GM12878 (cell line): Measurements from ENCODE around the gene RIMBP2. TPM values are rescaled to one million over a fixed set of nuclear protein-coding genes. Genes with fewer than 3 reads are reported as not detected.

Experiments
- ATAC-seq: fragments of 200-7000 bp; cut with Tn5 transposase; 3 replicates; pipeline ENCODE4 v1.9.1; 2020; ENCODE audit warnings: mild to moderate bottlenecking, moderate library complexity
- BruUV-seq: library from RNA; stranded (reverse); fragments of 400-500 nt; replicated peaks from 2 replicates; lab custom pipeline; 2021; lab: Mats Ljungman, UMichigan
- CTCF ChIA-PET: fragments of 300-600 bp; sonication (Branson Sonifier 250); formaldehyde crosslinking; extraction: SDS; loops from one replicate; lab custom pipeline; 2021; ENCODE audit warnings: inconsistent platforms; lab: Yijun Ruan, JAX
- POLR2A ChIA-PET: fragments of 350-600 bp; formaldehyde crosslinking; extraction: SDS; loops from one replicate; lab custom pipeline; 2021; ENCODE audit warnings: inconsistent platforms; lab: Charles Lee
- RAD21 ChIA-PET: fragments of 300-600 bp; sonication (Branson Sonifier 250); formaldehyde crosslinking; loops from one replicate; lab custom pipeline; 2023; ENCODE audit warnings: antibody characterized with exemption; ENCODE audit not compliant: unreplicated experiment; lab: Charles Lee
- SMC1A ChIA-PET: fragments of 300-600 bp; sonication (Branson Sonifier 250); formaldehyde crosslinking; loops from one replicate; lab custom pipeline; 2023; ENCODE audit not compliant: unreplicated experiment, uncharacterized antibody; lab: Charles Lee
- DNase-seq: peaks from one replicate; pipeline ENCODE4 v3.0.0-alpha.2; 2011; ENCODE audit warnings: low read depth, low spot score
- FAIRE-seq: peaks from 3 replicates; lab custom pipeline; 2011; peaks lifted over from hg19 to GRCh38; lab: Jason Lieb, UNC
- H2AFZ ChIP-seq: 2 replicates; pipeline ENCODE4 v1.6.0; 2011; ENCODE audit warnings: low read depth, low read length, control low read depth; ENCODE audit not compliant: control insufficient read depth
- H3K27ac ChIP-seq: 2 replicates; pipeline ENCODE4 v1.5.1; 2011; ENCODE audit warnings: control low read depth; ENCODE audit not compliant: control insufficient read depth, insufficient read depth
- H3K27me3 ChIP-seq, 2 experiments: replicated peaks in 1 of 2; 2 replicates each; pipeline versions ENCODE4 v1.6.0 to v1.6.1; 2011; ENCODE audit warnings: low read length in 1 of 2; ENCODE audit not compliant: control insufficient read depth in 2 of 2, insufficient read depth in 2 of 2
- H3K36me3 ChIP-seq, 2 experiments: 2 replicates each; pipeline ENCODE4 v1.5.1; 2011; ENCODE audit warnings: low read length in 1 of 2; ENCODE audit not compliant: control insufficient read depth in 2 of 2, insufficient read depth in 2 of 2
- H3K4me1 ChIP-seq: 2 replicates; pipeline ENCODE4 v1.6.1; 2011; ENCODE audit warnings: mild to moderate bottlenecking, low read length, moderate library complexity, mixed read lengths; ENCODE audit not compliant: control insufficient read depth, insufficient read depth
- H3K4me2 ChIP-seq: 2 replicates; pipeline ENCODE4 v1.6.0; 2011; ENCODE audit warnings: control low read depth; ENCODE audit not compliant: control insufficient read depth, insufficient read depth
- H3K4me3 ChIP-seq: fragments of 200-600 bp; sonication (generic); 2 replicates; pipeline ENCODE4 v1.5.1; 2016
- H3K79me2 ChIP-seq: 2 replicates; pipeline ENCODE4 v1.6.0; 2011; ENCODE audit warnings: low read length; ENCODE audit not compliant: control insufficient read depth, insufficient read depth
- H3K9ac ChIP-seq: 2 replicates; pipeline ENCODE4 v1.8.0; 2011; ENCODE audit warnings: low read length, control low read depth, mixed read lengths; ENCODE audit not compliant: control insufficient read depth, insufficient read depth
- H3K9me3 ChIP-seq: replicated peaks from 3 replicates; pipeline ENCODE4 v1.5.1; 2011; ENCODE audit warnings: mild to moderate bottlenecking, low read length; ENCODE audit not compliant: control insufficient read depth, insufficient read depth
- H4K20me1 ChIP-seq: 2 replicates; pipeline ENCODE4 v1.6.0; 2011; ENCODE audit not compliant: control insufficient read depth, insufficient read depth
- BCLAF1 ChIP-seq: fragments of 450-650 bp; IDR thresholded peaks from 2 replicates; pipeline ENCODE4 v1.6.1; 2017; ENCODE audit warnings: antibody characterized with exemption, mild to moderate bottlenecking, moderate library complexity
- GATAD2B ChIP-seq: fragments of 450-650 bp; conservative IDR thresholded peaks from 2 replicates; pipeline ENCODE4 v1.6.1; 2017; ENCODE audit warnings: low read depth, mild to moderate bottlenecking, moderate library complexity
- HDAC6 ChIP-seq: fragments of 200-600 bp; sonication (generic); IDR thresholded peaks from one replicate; pipeline ENCODE4 v1.8.0; 2017; ENCODE audit warnings: antibody characterized with exemption; ENCODE audit not compliant: unreplicated experiment
- LARP7 ChIP-seq: fragments of 450-650 bp; IDR thresholded peaks from 2 replicates; pipeline ENCODE4 v1.6.1; 2017; ENCODE audit warnings: mild to moderate bottlenecking
- MXI1 ChIP-seq: fragments of 150-350 bp; IDR thresholded peaks from 2 replicates; pipeline ENCODE4 v1.6.1; 2011; ENCODE audit warnings: low read depth, mild to moderate bottlenecking, inconsistent platforms, low read length, improper control_type of control experiment
- NBN ChIP-seq: fragments of 450-650 bp; IDR thresholded peaks from 2 replicates; pipeline ENCODE4 v1.6.1; 2016
- NR2C2 ChIP-seq: IDR thresholded peaks from 2 replicates; pipeline ENCODE4 v1.6.1; 2011; ENCODE audit warnings: borderline replicate concordance, low read depth; ENCODE audit not compliant: control insufficient read depth, insufficient read length
- NRF1 ChIP-seq: conservative IDR thresholded peaks from 2 replicates; pipeline ENCODE4 v1.6.1; 2011; ENCODE audit warnings: mild to moderate bottlenecking, low read depth, low read length, improper control_type of control experiment
- PAX5 ChIP-seq: IDR thresholded peaks from 2 replicates; pipeline ENCODE4 v1.6.1; 2011; ENCODE audit warnings: low read depth, low read length, borderline replicate concordance
- RAD21 ChIP-seq: IDR thresholded peaks from 2 replicates; pipeline ENCODE4 v1.6.1; 2011; ENCODE audit warnings: mild to moderate bottlenecking, low read depth, low read length, moderate library complexity; ENCODE audit not compliant: insufficient read depth
- SMAD1 ChIP-seq: fragments of 450-650 bp; IDR thresholded peaks from 2 replicates; pipeline ENCODE4 v1.6.1; 2018; ENCODE audit warnings: mild to moderate bottlenecking, low read depth; ENCODE audit not compliant: partially characterized antibody
- SMARCA5 ChIP-seq: fragments of 450-650 bp; IDR thresholded peaks from 2 replicates; pipeline ENCODE4 v1.6.1; 2017; ENCODE audit warnings: mild to moderate bottlenecking
- SMC3 ChIP-seq: IDR thresholded peaks from 2 replicates; pipeline ENCODE4 v1.6.1; 2011; ENCODE audit warnings: low read length, improper control_type of control experiment, borderline replicate concordance
- TARDBP ChIP-seq: IDR thresholded peaks from 2 replicates; pipeline ENCODE4 v1.6.1; 2016; ENCODE audit warnings: borderline replicate concordance
- WGBS: methylation state at CpG from one replicate; pipeline ENCODE4 v1.1.6; 2016; ENCODE audit warnings: low lambda C conversion rate; ENCODE audit not compliant: insufficient replicate concordance, insufficient coverage; ENCODE audit errors: missing lambda C conversion rate; 5-methylcytosine and 5-hydroxymethylcytosine counted together
- in situ Hi-C: fragments of 300-500 bp; cut with MboI; formaldehyde crosslinking; loops from 9 replicates; pipeline ENCODE4 v1.14.3; 2018; ENCODE audit warnings: mixed read lengths
- intact Hi-C: fragments of 100-400 bp; cut with micrococcal nuclease; formaldehyde crosslinking; loops from one replicate; pipeline ENCODE4 v1.14.2; 2022; ENCODE audit not compliant: unreplicated experiment
- polyA plus RNA-seq, 11 experiments: library from polyadenylated mRNA; depleted of rRNA in 4 of 11; unstranded in 6 of 11; stranded (reverse) in 5 of 11; fragments of >200 nt; fragmentation: Nextera tagmentation in 4 of 11; fragmentation: Illumina TruSeq in 1 of 11; extraction: Ambion mirVana in 4 of 11; extraction: Trizol in 1 of 11; gene quantifications; 1 replicate in 1 of 11; 2 replicates in 10 of 11; pipeline versions ENCODE4 v1.2.1 to v1.2.3, GENCODE V29; 2011 to 2016; ENCODE audit warnings: inconsistent platforms in 2 of 11, missing spikeins in 2 of 11, low read depth in 1 of 11
- total RNA-seq, 4 experiments: library from RNA; depleted of rRNA in 3 of 4; stranded (reverse); fragments of >200 nt in 3 of 4; fragmentation: Illumina TruSeq in 1 of 4; extraction: Trizol in 1 of 4; gene quantifications; 2 replicates each; pipeline versions ENCODE4 v1.2.1 to v1.2.3, GENCODE V29; 2013 to 2021
- TF ChIP-seq, protein P1 (sequence below): IDR thresholded peaks from 2 replicates; pipeline ENCODE4 v1.6.1; 2012; ENCODE audit warnings: low read depth, low read length, improper control_type of control experiment
- TF ChIP-seq, protein P2 (sequence below): fragments of 450-650 bp; formaldehyde crosslinking; IDR thresholded peaks from 2 replicates; pipeline ENCODE4 v1.4.0; 2020; ENCODE audit warnings: mild to moderate bottlenecking, moderate library complexity
- TF ChIP-seq, protein P3 (sequence below): IDR thresholded peaks from 2 replicates; pipeline ENCODE4 v1.6.1; 2011; ENCODE audit warnings: low read depth, mild to moderate bottlenecking, low read length, moderate library complexity, borderline replicate concordance; ENCODE audit errors: extremely low read depth

The RIMBP2 gene
- total and polyA plus RNA-seq, 10 of the 15 experiments (the other 5 are each of a cell fraction or from before 2014, with no cell fraction given), result 0.04 to 2.9 (median 0.07) TPM; not detected in 1

DNA sequence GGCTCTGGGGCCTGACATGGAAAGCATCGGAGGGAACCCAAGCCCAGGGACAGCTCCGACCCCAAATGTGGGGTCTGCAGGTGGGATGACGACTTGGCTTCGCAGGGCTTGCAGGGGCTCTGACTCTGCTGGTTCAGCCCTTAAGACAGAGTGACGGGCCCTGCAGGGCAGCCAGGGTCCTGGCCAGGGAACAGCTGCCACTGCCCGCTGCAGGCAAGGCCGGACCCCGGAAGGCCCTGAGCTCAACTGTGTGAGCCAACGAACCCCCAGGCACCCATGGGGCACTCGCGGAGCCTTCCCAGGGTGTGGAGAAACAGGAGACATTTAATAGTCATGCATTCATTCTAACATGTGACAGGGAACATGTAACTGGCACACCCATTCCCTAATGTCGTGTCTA, 257.8 kb downstream of the RIMBP2 start:
- Histone ChIP-seq H3K4me3 (no peak overlapping the region), H4K20me1 (no peaks in the 10 kb centered on the region), H3K9me3 (no peaks in the 10 kb centered on the region), H2AFZ (no peak overlapping the region), H3K9ac (no peak overlapping the region), H3K4me1 (no peaks in the 10 kb centered on the region), H3K36me3 (no peaks in the 10 kb centered on the region), H3K27ac (no peak overlapping the region), H3K79me2 (no peaks in the 10 kb centered on the region), H3K4me2 (no peak overlapping the region), H3K27me3 (no peaks in the 10 kb centered on the region)
- in situ Hi-C loops (no loop called here), intact Hi-C loops (no loop called here)
- ChIA-PET SMC1A (no interaction called here), POLR2A (no interaction called here), CTCF (interaction anchor here (0.6 to 0.8 kb wide), 2 partner anchors 15 to 27 kb away, joined by 3 read pairs; no protein-coding TSS in a partner anchor), RAD21 (no interaction called here)
- BruUV-seq, result no TSS peak
- no peak for DNase-seq
- FAIRE-seq, result no peak
- no peak for ATAC-seq
- 41% methylated on average over 12 of the region's 12 CpGs for WGBS
- TF ChIP-seq NR2C2 (no peak), SMC3 (no peak), SMARCA5 (no peak), BCLAF1 (no peak), MXI1 (no peak), RAD21 (no peak), NBN (no peak), SMAD1 (no peak), LARP7 (no peak), TARDBP (no peak), NRF1 (no peak), PAX5 (no peak), GATAD2B (no peak), HDAC6 (no peak)
- TF ChIP-seq, protein P1, sequence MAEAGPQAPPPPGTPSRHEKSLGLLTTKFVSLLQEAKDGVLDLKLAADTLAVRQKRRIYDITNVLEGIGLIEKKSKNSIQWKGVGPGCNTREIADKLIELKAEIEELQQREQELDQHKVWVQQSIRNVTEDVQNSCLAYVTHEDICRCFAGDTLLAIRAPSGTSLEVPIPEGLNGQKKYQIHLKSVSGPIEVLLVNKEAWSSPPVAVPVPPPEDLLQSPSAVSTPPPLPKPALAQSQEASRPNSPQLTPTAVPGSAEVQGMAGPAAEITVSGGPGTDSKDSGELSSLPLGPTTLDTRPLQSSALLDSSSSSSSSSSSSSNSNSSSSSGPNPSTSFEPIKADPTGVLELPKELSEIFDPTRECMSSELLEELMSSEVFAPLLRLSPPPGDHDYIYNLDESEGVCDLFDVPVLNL, result no peak
- TF ChIP-seq, protein P2, sequence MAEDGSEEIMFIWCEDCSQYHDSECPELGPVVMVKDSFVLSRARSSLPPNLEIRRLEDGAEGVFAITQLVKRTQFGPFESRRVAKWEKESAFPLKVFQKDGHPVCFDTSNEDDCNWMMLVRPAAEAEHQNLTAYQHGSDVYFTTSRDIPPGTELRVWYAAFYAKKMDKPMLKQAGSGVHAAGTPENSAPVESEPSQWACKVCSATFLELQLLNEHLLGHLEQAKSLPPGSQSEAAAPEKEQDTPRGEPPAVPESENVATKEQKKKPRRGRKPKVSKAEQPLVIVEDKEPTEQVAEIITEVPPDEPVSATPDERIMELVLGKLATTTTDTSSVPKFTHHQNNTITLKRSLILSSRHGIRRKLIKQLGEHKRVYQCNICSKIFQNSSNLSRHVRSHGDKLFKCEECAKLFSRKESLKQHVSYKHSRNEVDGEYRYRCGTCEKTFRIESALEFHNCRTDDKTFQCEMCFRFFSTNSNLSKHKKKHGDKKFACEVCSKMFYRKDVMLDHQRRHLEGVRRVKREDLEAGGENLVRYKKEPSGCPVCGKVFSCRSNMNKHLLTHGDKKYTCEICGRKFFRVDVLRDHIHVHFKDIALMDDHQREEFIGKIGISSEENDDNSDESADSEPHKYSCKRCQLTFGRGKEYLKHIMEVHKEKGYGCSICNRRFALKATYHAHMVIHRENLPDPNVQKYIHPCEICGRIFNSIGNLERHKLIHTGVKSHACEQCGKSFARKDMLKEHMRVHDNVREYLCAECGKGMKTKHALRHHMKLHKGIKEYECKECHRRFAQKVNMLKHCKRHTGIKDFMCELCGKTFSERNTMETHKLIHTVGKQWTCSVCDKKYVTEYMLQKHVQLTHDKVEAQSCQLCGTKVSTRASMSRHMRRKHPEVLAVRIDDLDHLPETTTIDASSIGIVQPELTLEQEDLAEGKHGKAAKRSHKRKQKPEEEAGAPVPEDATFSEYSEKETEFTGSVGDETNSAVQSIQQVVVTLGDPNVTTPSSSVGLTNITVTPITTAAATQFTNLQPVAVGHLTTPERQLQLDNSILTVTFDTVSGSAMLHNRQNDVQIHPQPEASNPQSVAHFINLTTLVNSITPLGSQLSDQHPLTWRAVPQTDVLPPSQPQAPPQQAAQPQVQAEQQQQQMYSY, result no peak
- TF ChIP-seq, protein P3, sequence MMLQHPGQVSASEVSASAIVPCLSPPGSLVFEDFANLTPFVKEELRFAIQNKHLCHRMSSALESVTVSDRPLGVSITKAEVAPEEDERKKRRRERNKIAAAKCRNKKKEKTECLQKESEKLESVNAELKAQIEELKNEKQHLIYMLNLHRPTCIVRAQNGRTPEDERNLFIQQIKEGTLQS, result no peak
